ENCODE data around the gene TSPAN7.

TSPAN7 gene

DNA sequence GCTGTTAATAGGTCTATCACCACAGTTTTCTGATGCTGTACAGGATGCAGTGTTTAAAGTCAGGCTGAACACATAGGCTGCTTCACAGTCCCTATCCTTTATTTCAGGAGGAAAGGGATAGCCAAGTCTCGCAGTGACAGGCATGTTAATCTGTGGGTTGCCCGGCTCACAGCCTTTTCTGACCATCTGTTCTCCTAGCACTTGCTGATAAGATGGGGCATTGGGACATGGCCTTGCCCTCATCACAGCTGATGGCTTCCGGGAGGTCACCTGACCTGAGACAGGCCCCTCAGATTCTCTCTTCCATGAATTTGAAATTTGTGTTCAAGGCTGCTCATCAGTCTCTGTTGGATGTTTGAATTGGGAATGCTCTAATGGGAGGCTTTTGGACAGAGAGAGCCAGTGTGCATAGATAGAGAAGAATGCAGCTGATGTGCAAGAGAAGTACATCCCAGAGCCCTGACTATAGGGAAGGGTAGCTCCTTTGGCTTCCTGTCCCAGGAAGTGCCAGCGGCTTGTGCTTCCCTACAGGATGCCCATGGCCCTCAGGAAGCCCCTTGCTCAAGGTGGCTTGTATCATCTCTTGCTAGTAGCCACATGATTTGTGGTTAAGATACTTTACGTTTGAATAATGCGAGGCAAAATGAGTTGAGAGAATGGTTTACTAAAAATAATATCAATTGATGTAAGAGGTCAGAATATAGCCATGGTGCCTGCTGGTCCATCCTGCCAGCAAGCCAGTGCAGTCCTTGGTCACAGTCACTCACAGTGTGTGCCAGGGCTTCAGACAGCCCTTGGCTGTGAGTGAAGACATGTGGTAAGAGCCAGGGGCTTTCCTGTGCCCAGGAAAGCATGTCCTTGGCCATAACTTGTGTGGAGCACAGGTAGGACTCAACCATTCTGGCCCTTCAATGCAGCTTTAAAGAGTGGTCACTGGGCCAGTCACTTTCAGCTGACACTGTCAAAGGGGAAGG is 88.6 kb downstream of the TSPAN7 start:
- no peak for DNase-seq

DNA sequence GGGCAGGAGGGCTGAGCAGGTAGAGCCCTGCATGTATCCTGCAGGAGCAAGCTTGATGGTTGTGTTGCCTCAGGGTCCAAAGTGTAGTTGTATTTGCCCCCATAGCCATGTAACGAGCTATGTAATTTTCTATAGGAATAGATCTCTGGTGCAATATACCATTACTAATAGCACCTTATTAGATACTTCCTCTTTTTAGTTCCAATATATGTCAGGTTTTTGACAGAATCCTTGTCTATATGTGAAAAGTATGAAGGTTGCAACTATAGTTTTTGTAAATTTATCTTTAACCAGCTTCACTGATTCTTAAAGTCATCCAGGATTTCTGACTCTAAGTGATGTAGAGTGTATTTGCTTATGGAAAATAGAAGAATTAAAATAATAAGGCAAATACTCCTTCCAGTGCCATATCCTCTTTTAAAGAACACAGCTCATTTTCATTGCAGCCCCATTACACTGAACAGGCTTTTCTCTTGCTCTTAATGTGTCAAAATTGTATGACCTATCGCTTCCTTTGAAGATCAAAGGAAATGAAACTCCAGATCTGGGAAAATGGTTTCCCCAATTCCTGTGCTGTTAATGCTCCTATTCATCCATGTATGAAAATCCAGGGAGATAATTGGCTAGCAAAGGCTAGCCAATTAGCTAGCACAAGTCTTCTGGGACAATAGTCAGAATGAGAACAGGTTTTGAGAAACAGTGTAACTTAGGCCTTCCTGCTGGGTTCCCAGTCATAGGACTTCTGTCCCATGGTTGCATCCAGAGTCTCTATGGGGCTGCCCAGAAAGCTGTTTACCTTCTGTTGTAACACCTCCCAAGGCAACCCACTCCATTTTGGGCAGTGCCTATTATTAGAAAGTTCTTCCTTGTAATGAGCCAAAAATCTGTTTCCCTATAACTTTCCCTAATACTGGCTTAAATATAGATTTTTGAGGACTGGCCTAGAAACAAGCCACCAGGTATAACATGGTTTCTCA is 90.6 kb downstream of the TSPAN7 start:
- DNase-seq = no peak

DNA sequence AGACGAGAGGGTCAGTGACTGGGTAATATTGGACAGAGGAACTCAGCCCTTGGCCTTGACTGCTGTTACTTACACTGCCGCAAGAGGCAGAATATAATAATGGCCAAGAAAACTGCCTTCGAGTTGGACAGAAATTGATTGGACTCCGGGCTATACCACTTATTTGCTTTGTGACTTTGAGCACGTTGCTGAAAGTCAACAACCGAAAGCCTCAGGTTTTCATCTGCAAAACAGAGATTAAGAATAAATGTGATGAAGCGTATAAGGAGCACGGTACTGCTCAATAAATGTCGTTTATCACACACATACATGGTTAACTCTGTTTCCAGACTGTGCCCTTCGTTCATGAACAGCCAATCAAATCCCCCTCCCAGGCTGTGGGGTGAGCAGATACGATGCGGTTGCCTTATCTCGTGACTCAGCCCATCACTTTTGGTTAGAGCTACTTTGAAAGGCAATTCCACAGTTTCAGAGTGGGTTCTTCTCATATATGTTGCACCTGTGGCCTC is 91.6 kb downstream of the TSPAN7 start:
- no peak for DNase-seq

DNA sequence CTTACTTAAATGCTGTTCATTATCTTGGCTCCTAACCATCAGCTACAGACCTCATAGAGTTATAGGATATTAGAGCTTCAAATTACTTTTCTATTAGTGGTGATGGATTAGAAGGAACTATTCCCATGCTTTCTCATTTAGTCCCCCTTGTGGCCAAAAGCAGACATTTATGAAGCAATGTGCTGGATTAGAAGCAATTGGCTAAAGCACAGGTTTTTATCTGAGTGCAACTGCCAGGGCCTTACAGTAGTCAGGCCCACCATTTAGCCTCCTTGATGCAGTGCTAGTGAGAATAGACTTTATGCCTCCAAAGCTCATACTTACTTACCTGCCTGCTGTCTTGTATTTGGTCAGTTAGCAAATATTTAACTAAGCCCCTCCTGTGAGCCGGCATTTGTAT is 93.0 kb downstream of the TSPAN7 start:
- DNase-seq = no peak

DNA sequence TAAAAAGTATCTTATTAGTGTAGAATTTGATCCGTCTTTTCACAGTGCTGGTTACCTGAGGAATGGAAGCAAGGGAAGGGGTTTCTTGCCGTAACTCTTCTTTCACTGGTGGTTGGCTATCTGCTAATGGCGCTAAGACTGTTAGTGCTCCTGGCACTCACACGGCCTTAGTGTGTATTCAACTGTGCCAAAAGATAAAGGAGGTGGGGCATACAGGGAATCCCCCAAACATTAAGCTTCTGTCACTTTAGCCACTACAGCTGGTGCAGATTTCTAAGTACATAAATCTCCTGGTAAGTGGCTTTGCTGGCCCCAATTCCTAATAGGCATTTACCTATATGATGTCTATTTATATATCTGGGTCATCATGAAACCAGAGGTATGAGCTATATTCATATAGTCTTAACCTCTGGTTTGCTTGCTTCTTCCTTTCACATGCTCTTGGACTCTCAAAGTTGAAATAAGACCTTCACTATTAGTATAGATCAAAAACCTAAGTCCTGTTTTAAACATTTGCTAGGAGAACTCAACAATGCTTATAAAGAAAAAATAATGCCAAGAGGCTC is 95.1 kb downstream of the TSPAN7 start:
- DNase-seq = no peak

DNA sequence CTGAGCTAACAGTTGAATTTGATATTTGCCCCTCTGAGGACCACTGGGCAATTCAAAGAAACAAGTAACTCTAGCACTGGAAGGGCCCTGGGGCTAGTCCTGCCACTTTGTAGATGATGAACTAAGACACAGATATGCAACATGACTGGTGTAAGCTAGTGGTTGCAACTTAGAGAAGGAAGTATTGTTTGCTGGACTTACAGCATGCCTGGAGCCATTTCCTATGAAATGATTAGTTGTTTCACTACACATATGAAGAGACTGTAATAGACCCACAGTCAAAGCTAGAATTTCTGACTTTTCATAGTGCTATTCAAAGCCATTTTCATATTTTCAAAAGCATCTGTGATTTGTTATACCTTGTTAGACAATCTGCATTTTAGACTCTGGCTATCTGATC is 96.2 kb downstream of the TSPAN7 start:
- no peak for DNase-seq

DNA sequence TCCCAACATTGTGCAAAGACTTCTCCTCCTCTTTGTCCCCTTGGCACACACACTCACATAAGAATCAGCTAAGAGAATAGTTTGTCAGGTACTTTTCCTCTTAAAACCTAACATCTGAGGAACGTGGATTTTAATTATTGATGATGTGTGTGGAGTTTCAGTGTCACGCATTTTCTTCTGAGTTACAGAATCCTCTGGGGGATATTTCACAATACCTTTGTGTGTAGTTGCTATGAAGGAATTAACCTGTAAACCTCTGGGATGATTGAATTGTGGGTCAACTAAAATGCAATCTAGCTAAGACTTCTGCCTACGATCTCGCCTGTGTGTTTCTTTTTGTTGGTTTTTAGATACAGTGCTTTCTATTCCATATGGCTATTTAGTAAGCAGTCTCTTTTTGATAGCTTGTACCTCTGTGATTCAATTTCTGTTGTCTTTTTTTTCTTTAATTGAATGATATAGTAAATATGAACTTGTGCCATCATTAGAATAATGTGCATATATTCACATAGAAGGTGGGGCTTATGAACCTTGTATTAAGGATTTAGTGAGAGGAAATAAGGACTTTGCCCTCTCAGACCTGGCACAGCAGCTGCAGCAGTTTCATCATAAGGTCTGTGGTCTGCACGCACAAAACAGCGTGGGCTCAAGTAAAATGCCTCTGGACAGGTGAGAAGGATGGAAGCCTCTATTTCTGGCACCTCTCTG is 99.2 kb downstream of the TSPAN7 start:
- no peak for DNase-seq

DNA sequence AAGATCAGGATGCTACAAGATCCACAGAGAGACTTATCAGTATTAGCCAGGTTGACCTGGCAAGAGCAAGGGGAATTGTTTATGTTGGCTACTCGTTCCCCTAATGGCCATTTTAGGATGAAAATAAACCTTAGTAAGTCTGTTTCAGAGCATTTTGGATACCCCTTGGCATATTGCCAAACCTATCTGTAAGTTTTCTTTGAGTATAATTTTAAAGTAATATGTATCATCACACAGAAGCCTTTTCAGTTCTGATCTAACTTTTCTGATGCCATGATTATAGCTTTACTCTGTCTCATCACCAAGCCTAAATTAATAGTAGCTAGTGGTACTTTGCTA is 99.7 kb downstream of the TSPAN7 start:
- DNase-seq = no peak

DNA sequence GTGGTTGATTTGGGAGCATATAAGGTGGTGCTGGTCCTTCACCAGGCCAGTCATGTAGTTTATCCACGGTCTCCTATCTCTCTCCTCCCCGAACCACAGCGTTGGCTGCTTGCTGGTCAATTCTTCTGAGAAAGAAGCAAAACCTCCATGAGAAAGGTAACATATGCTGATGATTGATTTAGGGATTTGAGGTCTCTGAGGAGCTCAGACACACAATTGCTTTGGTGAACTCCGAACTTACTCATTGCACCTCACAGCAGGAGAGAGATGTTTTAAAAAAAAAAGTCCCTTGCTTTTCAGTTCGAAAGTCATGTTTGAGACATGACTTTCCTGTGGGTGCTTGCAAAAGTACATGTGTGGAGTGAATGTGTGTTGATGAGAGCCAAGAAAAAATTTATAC is 100.2 kb downstream of the TSPAN7 start:
- DNase-seq = no peak

DNA sequence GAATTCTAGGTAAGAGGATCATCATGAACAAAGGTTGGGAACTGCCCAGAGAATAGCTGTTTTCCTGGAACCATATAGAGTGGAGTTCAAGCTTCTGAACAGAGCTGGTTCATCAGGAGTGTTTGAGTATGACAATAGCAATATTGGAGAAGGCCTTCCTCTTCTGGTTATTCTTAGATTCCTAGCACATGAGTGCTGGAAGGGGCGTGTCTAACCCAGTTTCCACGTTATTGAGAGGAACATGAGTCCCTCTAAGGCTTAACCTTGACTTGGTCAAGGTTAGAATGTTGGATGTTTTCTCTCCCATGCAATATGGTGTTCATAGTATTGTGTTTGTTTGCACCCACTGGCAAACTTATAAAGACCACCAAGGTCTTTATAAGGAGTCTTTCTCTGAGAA is 101.3 kb downstream of the TSPAN7 start:
- DNase-seq = no peak

DNA sequence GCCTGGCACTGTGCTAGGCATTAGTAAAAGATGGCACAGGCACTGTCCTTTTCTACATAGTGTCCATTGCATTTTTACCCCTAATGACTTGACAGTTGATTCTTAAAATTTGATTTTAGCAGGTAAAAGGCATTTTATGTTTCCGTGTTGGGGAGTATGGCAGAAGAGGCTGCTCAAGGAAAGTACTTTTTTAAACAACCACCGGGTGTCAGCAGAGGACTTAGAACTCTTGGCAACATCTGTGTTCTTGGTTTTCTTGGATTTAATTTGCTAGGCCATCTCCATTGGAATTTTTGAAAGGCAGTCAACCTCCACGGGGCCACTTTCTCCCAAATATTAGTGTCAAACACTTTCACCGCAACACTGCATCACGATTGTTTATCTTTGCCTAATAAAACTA is 102.9 kb downstream of the TSPAN7 start:
- DNase-seq = no peak

DNA sequence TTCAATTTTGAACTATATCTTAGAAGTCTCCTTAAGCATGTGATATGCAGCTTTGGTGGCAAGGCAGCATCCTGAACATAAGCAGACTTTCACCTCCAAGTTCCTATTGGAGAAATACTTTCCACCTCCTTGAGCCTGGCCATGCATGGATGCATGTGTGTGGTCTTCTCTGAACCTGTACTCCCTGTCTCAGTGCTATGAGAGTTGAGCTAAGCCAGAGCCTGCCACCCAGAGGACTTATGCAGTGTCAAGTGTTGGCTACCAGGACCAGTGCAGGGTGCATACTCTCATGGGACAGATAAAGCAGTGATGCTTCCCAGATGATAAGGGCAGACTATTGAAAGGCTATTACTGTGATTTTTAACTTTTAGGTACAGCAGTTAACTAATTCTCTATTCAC is 105.6 kb downstream of the TSPAN7 start:
- DNase-seq = no peak

DNA sequence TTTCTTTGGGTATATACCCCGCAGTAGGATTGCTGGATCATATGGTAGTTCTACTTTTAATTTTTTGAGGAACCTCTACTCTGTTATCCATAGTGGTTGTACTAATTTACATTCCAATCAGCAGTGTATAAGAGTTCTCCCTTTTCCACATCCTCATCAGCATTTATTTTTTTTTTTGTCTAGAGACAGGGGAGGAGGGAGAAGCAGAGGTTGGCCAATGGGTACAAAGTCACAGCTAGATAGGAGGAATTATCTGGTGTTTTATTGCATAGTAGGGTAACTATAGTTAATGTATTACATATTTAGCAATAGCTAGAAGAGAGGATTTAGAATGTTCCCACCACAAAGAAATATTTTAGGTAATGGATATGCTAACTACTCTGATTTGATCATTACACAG is 107.4 kb downstream of the TSPAN7 start:
- DNase-seq = no peak

DNA sequence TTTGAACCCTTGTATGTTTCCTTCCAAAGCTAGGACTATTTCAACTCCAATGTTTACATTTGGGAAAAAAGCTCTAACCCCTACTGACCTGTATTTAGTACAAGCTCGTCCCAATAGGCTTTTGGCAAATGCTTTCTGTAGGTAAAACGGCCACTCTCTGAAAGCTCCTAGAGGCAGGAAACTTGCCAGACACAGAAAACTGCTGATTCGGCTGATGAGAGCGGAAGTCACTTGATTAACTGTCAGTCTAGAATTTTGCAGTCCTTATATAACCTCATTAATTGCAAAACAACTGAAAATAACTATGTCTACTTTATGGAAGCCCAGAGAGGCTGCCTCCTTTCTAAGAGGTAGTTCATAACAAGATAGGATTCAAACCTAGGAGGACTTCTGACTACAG is 108.1 kb downstream of the TSPAN7 start:
- DNase-seq = no peak

DNA sequence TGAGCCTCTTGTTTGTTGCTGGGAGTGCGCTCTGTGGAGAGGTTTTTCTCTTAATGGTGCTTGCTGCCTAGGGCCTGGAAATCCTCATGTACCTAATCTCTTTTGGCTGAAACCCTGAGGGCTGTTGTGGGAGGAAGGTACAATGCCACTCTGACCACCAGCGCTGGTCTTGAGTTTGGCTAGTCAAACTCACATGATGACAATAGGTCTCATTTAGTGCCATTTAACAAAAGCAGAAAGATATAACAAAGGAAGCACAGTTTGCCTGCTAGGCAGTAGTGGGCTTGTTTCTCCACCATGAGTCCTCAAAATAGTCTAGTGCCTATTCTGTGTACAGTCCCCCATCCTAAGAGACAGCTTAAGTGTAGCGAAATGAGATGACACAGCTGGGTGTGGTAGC is 111.3 kb downstream of the TSPAN7 start:
- no peak for DNase-seq

DNA sequence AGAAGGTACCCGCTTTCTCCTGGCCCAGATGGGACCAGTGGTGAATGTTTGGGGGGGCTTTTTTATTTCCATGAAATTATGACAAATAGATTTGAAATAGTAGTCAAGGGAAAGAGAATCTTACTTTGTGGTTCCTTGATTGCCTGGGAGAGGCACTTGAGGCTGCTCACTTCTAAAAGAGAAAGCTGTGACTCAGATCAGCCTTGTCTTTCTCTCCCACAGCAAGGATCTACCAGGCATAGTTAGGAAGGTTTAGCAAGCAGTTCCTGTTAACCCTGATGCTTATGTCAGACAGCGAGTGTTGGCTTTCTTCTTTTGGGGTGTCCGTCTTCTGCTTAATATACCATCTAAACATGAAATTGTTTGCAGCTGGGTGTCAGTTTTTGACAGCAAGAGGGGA is 114.5 kb downstream of the TSPAN7 start:
- no peak for DNase-seq

DNA sequence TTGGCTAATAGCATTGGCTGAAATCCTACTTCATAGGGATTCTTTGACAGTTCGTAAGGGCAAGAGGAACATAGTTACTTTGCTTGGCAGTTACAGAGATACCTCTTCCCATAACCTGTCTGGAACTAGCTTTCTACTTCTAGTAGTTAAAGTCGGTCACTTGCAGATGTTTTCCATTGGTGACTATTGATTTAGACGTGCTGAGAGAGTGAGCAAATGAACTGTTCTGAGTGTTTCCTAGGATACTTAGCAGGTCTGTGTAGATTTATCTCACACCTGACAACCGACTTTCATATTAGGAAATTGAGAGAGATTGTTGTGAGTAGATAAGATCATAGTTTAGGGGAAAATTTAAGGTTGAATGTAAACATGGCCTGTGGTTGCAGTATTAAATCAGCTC is 116.8 kb downstream of the TSPAN7 start:
- DNase-seq = no peak

DNA sequence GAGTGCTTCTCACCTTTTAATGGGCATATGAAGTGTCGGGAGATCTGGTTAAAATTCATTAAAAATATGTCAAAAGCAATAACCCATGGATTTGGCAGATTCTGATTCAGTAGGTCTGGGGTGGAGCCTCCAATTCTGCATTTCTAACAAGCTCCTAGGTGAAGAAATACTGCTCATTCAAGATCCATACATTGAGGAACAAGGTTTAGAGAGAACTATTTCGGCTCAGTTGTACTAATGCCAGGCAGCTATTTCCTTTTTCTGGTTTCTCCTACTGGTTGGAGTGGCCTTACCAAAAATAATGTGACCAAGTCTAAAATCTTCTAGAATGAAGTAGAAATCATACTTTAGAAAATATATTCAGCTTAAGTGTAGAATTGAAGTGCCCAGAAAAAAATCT is 117.5 kb downstream of the TSPAN7 start:
- no peak for DNase-seq

DNA sequence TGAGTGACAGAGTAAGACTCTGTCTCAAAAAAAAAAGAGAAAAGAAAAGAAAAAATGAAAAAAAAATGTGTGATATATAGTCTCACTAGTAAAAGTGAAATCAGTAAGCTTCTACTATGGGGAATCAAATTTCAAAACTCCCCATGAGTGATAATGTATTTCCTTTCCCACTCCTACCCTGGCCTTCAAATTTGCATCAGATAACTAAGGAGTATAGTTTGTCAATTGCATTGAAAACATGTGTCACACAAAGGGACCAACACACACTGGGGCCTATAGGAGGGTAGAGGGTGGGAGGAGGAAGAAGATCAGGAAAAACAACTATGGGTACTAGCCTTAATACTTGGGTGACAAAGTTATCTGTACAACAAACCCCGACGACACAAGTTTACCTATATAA is 118.4 kb downstream of the TSPAN7 start:
- DNase-seq = no peak

DNA sequence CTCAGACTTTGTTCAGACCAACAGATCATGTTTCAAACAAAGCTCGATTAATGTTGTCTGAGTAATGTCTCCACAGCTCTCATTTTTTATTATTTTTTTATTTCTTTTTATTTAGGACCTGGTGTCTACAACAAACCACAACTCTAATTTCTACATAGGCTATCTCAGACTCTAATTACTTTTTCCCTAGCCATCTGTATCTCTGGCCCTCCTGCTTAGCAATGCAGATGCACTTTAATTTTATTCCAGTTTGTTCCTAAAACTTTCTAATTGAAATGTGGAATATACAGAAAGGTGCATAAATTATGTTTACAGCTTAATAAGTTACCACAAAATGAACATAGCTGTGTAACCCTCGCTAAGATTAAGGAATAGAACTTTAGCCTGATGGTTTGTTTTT is 120.8 kb downstream of the TSPAN7 start:
- DNase-seq = no peak

DNA sequence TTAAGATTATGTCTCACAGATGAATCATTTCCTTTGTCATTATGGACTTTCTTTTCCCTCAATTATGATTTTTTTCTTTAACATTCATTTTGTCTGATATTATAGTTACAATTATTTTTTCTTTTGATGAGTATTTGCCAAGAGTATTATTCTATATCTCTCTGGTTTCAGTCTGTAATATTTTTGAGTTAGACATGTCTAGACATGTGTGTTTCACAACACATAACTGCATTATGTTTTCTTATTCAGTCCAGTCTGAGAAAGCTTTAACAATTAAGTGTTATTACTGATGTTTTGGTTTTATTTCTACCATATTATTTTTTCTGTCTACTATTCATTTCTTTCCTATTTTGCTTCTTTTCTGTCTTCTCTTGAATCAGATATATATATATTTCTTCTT is 131.6 kb downstream of the TSPAN7 start:
- no peak for DNase-seq

DNA sequence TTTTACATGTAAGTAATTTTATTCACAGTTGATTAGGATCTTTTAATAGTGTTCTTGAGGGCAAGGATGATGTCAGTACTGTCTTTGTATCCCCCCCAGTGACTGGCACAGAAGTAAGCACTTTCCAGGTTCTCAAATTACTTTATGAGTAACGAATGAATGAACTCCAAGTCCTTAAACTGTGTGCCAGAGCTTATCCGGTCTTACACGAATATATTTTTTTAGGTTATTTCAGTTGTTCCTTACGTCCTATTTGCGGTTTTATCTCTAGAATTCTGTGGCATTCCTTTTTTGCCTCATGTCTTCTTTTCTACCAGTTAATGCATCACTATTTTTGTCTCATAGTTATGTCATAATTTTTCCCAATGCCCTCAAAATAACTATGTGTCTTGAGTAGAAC is 133.1 kb downstream of the TSPAN7 start:
- no peak for DNase-seq

DNA sequence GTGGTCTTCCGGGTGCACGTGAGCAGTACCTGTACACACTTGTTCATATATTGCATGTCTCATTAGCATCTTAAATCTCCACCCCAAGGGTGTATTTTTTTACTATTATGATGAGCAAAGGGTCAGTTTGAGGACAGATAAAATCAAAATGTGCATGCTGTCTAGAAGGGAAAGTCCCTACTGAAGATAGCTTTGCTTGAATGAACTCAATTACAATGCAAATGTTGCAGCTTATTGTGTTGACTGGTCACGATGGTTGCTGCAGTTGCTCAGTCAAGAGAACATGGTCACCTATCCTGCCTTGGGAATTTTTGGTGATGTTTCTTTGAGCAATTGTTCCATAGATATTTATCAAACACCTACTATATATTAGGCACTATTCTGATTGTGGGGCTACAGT is 136.1 kb downstream of the TSPAN7 start:
- no peak for DNase-seq

Data from islet precursor cell (in vitro differentiated cells).